ENCODE results near the gene COL27A1. TPM values are rescaled to one million over a fixed set of nuclear protein-coding genes. Genes with fewer than 3 reads are reported as not detected.
A peak's percentile ranks its signal among the peaks of the same experiment; 100 is the strongest.

The COL27A1 gene
- total and polyA plus RNA-seq, 2 donors from 2014 or later = 13.6 to 45.6 TPM

DNA sequence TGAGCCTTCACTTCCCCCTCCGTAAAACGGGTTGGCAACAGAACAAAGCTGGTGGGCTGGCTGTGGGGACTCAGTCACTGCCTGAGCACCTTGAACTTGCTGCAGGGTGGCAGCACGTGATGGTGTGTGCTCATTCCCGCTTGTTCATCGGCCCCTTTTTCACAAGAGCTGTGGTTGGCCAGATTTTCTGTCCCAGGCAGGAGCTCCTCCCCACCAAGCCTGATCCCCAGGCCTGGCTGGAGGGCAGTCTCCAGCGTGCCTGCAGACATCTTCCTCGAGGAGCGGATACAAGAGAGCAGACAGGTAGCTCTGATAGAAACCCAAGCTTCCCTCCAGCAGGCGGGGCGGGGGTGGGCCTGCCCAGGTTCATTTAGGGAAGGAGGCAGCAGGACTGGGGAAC is 105.7 kb downstream of the COL27A1 start:
- Histone ChIP-seq H3K9ac (ENCODE audit: low read length in 3 of 3) (no peak overlapping the region), H3K4me1 (ENCODE audit: control insufficient read depth in 2 of 3, insufficient read depth in 2 of 3, low read depth in 1 of 3, low read length in 3 of 3) (no peaks in the 10 kb centered on the region), H3K27ac (ENCODE audit: low read depth in 2 of 2, low read length in 2 of 2) (no peak overlapping the region), H3K36me3 (ENCODE audit: control insufficient read depth in 2 of 3, insufficient read depth in 3 of 3, low read length in 3 of 3) (peaks cover 0 to 3% (median 0%) of the 10 kb centered on the region in 3 donors), H3K4me3 (ENCODE audit: low read length in 3 of 3) (no peak overlapping the region), H3K27me3 (ENCODE audit: control insufficient read depth, insufficient read depth, low read length) (no peaks in the 10 kb centered on the region), H3K9me3 (ENCODE audit: control insufficient read depth in 2 of 3, insufficient read depth in 1 of 3, low read length in 3 of 3) (no peaks in the 10 kb centered on the region)
- intact Hi-C loops (cut with DNase I) = no loop called here
- TF ChIP-seq, protein P1, sequence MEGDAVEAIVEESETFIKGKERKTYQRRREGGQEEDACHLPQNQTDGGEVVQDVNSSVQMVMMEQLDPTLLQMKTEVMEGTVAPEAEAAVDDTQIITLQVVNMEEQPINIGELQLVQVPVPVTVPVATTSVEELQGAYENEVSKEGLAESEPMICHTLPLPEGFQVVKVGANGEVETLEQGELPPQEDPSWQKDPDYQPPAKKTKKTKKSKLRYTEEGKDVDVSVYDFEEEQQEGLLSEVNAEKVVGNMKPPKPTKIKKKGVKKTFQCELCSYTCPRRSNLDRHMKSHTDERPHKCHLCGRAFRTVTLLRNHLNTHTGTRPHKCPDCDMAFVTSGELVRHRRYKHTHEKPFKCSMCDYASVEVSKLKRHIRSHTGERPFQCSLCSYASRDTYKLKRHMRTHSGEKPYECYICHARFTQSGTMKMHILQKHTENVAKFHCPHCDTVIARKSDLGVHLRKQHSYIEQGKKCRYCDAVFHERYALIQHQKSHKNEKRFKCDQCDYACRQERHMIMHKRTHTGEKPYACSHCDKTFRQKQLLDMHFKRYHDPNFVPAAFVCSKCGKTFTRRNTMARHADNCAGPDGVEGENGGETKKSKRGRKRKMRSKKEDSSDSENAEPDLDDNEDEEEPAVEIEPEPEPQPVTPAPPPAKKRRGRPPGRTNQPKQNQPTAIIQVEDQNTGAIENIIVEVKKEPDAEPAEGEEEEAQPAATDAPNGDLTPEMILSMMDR (IDR thresholded peaks at IDR 0.05; ENCODE audit: borderline replicate concordance, extremely low read depth, insufficient read depth) = no peak
- DNase-seq (no peak), FAIRE-seq (no peak)

DNA sequence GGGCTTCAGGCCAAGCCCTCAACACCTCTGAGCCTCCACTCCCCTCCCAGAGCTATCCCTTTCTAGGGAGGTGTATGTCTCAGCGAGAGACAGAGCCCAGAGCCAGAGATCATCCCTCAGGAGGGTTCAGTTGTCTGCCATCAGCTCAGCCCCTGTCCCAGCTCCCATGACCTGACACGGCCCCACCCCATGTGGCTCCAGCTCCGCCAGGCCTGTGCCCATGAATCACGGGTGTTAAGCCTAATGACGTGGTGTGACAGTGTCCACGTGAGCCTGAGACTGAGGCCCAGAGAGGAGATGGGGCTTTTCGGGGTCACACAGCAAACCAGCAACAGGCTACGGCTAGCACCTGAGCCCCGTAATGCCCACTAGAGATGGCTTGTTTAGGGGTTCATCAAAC is 106.7 kb downstream of the COL27A1 start:
- Histone ChIP-seq H3K9me3 (ENCODE audit: control insufficient read depth in 2 of 3, insufficient read depth in 1 of 3, low read length in 3 of 3) (no peaks in the 10 kb centered on the region), H3K4me3 (ENCODE audit: low read length in 3 of 3) (no peak overlapping the region), H3K27me3 (ENCODE audit: control insufficient read depth, insufficient read depth, low read length) (no peaks in the 10 kb centered on the region), H3K27ac (ENCODE audit: low read depth in 2 of 2, low read length in 2 of 2) (no peak overlapping the region), H3K9ac (ENCODE audit: low read length in 3 of 3) (no peak overlapping the region), H3K4me1 (ENCODE audit: control insufficient read depth in 2 of 3, insufficient read depth in 2 of 3, low read depth in 1 of 3, low read length in 3 of 3) (no peaks in the 10 kb centered on the region), H3K36me3 (ENCODE audit: control insufficient read depth in 2 of 3, insufficient read depth in 3 of 3, low read length in 3 of 3) (peaks cover 0 to 3% (median 0%) of the 10 kb centered on the region in 3 donors)
- intact Hi-C loops (cut with DNase I) = no loop called here
- TF ChIP-seq, protein P1 (IDR thresholded peaks at IDR 0.05; ENCODE audit: borderline replicate concordance, extremely low read depth, insufficient read depth) = no peak
- no peak for FAIRE-seq
- DNase-seq = no peak

DNA sequence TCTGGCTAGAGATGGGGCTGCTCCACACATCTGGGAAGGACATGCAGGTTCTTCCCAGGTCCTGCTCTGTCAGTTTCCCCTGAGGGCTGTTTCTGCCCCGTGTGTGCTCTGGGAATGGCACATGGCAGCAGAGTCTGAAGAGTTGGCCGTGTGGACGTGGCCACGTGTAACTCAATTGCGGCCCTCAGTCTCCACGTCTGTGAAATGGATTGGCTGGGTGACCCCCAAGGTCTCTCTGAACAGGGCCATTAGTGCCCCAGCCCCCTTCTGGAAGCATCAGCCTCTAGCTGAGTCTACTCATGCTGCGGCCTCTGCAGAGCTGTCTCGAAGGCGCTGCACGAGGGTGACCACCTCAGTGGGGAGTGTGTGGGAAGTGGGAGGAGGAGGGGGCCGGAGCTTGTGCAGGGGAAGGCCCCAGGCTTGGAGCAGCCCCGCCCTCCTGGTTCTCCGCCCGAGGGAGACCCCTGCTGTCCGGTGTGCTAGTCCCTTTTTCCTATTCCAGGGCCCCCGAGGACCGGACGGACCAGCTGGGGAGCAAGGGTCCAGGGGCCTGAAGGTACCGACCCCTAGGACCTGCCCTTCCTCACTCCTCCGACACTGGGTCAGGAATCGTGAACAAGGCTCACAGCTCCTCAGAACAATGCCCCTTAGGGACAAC is 108.6 kb downstream of the COL27A1 start:
- H3K9ac ChIP-seq (ENCODE audit: low read length in 3 of 3) = no peak overlapping the region
- FAIRE-seq (no peak), DNase-seq (peak in 3 of 5 donors; percentile 46 to 75 (median 48))
- H3K27me3 ChIP-seq (ENCODE audit: control insufficient read depth, insufficient read depth, low read length) = no peaks in the 10 kb centered on the region
- TF ChIP-seq, protein P1 (IDR thresholded peaks at IDR 0.05; ENCODE audit: borderline replicate concordance, extremely low read depth, insufficient read depth) = no peak
- no peak overlapping the region for H3K27ac ChIP-seq (ENCODE audit: low read depth in 2 of 2, low read length in 2 of 2)
- peaks cover 0 to 3% (median 0%) of the 10 kb centered on the region in 3 donors for H3K36me3 ChIP-seq (ENCODE audit: control insufficient read depth in 2 of 3, insufficient read depth in 3 of 3, low read length in 3 of 3)
- H3K4me3 ChIP-seq (ENCODE audit: low read length in 3 of 3) = no peak overlapping the region
- no peaks in the 10 kb centered on the region for H3K9me3 ChIP-seq (ENCODE audit: control insufficient read depth in 2 of 3, insufficient read depth in 1 of 3, low read length in 3 of 3)
- intact Hi-C loops (cut with DNase I) = no loop called here
- H3K4me1 ChIP-seq (ENCODE audit: control insufficient read depth in 2 of 3, insufficient read depth in 2 of 3, low read depth in 1 of 3, low read length in 3 of 3) = no peaks in the 10 kb centered on the region

Measured in kidney (tissue), 14 donors.